ENCODE results near the gene ZNF827. TPM values are rescaled to one million over a fixed set of nuclear protein-coding genes. Genes with fewer than 3 reads are reported as not detected.
"Not testable (repeated sequence)": the region's sequence is repeated elsewhere in the genome, so short reads cannot be mapped to it uniquely, and the experiment has no call there.

The ZNF827 gene
- total RNA-seq, 3 donors from 2014 or later: 18.6 to 21.1 (median 19.0) TPM

GRCh38 chr4:145840801-145841200, 97.8 kb downstream of the ZNF827 start:
- no peaks in the 10 kb centered on the region for H3K4me1 ChIP-seq
- TF ChIP-seq POLR2AphosphoS5 (IDR thresholded peaks at IDR 0.05) (no peak), POLR2A (IDR thresholded peaks at IDR 0.05) (no peak), CTCF (IDR thresholded peaks at IDR 0.05) (no peak)
- H3K36me3 ChIP-seq: no peaks in the 10 kb centered on the region
- no peaks in the 10 kb centered on the region for H3K27me3 ChIP-seq
- H3K27ac ChIP-seq: no peak overlapping the region
- intact Hi-C loops (cut with DNase I; ENCODE audit: low total_unique reads): no loop called here
- no peak for DNase-seq (ENCODE audit: low spot score in 2 of 2)
- H3K9me3 ChIP-seq: no peaks in the 10 kb centered on the region
- H3K4me3 ChIP-seq: no peak overlapping the region

- no peak overlapping the region for H3K4me3 ChIP-seq
- intact Hi-C loops (cut with DNase I; ENCODE audit: low total_unique reads): no loop called here
- no peaks in the 10 kb centered on the region for H3K27me3 ChIP-seq
- peak in 2 of 3 donors; percentile 24 to 26 for TF ChIP-seq CTCF (IDR thresholded peaks at IDR 0.05)
- no peak for TF ChIP-seq POLR2A (IDR thresholded peaks at IDR 0.05)
- TF ChIP-seq POLR2AphosphoS5 (IDR thresholded peaks at IDR 0.05): no peak
- no peaks in the 10 kb centered on the region for H3K36me3 ChIP-seq
- H3K9me3 ChIP-seq: no peaks in the 10 kb centered on the region
- H3K4me1 ChIP-seq: no peaks in the 10 kb centered on the region
- no peak overlapping the region for H3K27ac ChIP-seq
- no peak for DNase-seq (ENCODE audit: low spot score in 2 of 2)
Observed at GRCh38 chr4:145840162-145840768, 98.4 kb downstream of the ZNF827 start.

- no peak for TF ChIP-seq POLR2A (IDR thresholded peaks at IDR 0.05)
- TF ChIP-seq POLR2AphosphoS5 (IDR thresholded peaks at IDR 0.05): peak in 1 of 3 donors; percentile 18
- no peak for TF ChIP-seq CTCF (IDR thresholded peaks at IDR 0.05)
- intact Hi-C loops (cut with DNase I; ENCODE audit: low total_unique reads): no loop called here
- H3K9me3 ChIP-seq: no peaks in the 10 kb centered on the region
- no peaks in the 10 kb centered on the region for H3K36me3 ChIP-seq
- no peak overlapping the region for H3K27ac ChIP-seq
- peak; percentile 55 to 69 for DNase-seq (ENCODE audit: low spot score in 2 of 2)
- no peaks in the 10 kb centered on the region for H3K27me3 ChIP-seq
- no peak overlapping the region for H3K4me3 ChIP-seq
- H3K4me1 ChIP-seq: no peaks in the 10 kb centered on the region
Observed at GRCh38 chr4:145839151-145839550, 99.5 kb downstream of the ZNF827 start.

GRCh38 chr4:145832384-145832783, 106.2 kb downstream of the ZNF827 start:
- H3K9me3 ChIP-seq; intact Hi-C loops (cut with DNase I; ENCODE audit: low total_unique reads); H3K27ac ChIP-seq; H3K4me1 ChIP-seq; H3K36me3 ChIP-seq; DNase-seq (ENCODE audit: low spot score in 2 of 2); H3K27me3 ChIP-seq; H3K4me3 ChIP-seq: not testable (repeated sequence)

GRCh38 chr4:145830699-145831098, 107.9 kb downstream of the ZNF827 start:
- Histone ChIP-seq H3K27me3 (no peaks in the 10 kb centered on the region), H3K9me3 (no peaks in the 10 kb centered on the region), H3K4me1 (no peaks in the 10 kb centered on the region), H3K36me3 (no peaks in the 10 kb centered on the region), H3K4me3 (no peak overlapping the region), H3K27ac (no peak overlapping the region)
- TF ChIP-seq POLR2AphosphoS5 (IDR thresholded peaks at IDR 0.05): no peak
- intact Hi-C loops (cut with DNase I; ENCODE audit: low total_unique reads): no loop called here
- DNase-seq (ENCODE audit: low spot score in 2 of 2): no peak

GRCh38 chr4:145829629-145830395, 108.8 kb downstream of the ZNF827 start:
- no peak for TF ChIP-seq POLR2A (IDR thresholded peaks at IDR 0.05)
- TF ChIP-seq CTCF (IDR thresholded peaks at IDR 0.05): no peak
- TF ChIP-seq POLR2AphosphoS5 (IDR thresholded peaks at IDR 0.05): no peak
- no peaks in the 10 kb centered on the region for H3K9me3 ChIP-seq
- no peaks in the 10 kb centered on the region for H3K4me1 ChIP-seq
- intact Hi-C loops (cut with DNase I; ENCODE audit: low total_unique reads): no loop called here
- DNase-seq (ENCODE audit: low spot score in 2 of 2): no peak
- H3K27ac ChIP-seq: no peak overlapping the region
- H3K4me3 ChIP-seq: no peak overlapping the region
- H3K27me3 ChIP-seq: no peaks in the 10 kb centered on the region
- H3K36me3 ChIP-seq: no peaks in the 10 kb centered on the region
